K562 (cell line): ENCODE results near the gene AHCYL2. TPM values are rescaled to one million over a fixed set of nuclear protein-coding genes. Genes with fewer than 3 reads are reported as not detected.

Experiments used
- ARID4B ChIP-seq: sonication (generic); formaldehyde crosslinking; IDR thresholded peaks from 2 replicates; pipeline ENCODE4 v1.8.0; 2022; ENCODE audit warnings: mild to moderate bottlenecking, missing genetic modification reagents
- BACH1 ChIP-seq: fragments of 200-800 bp; sonication (Bioruptor generic); IDR thresholded peaks from 2 replicates; pipeline ENCODE4 v1.6.1; 2016; ENCODE audit warnings: missing genetic modification characterization, missing compliant biosample characterization
- BRD4 ChIP-seq: fragments of 200-600 bp; sonication (generic); IDR thresholded peaks from 2 replicates; pipeline ENCODE4 v1.6.1; 2017; ENCODE audit warnings: inconsistent platforms
- FOXK2 ChIP-seq, 2 experiments: fragments of 450-650 bp; IDR thresholded peaks in 1 of 2; conservative IDR thresholded peaks in 1 of 2; 2 replicates each; pipeline ENCODE4 v1.6.1; 2016; ENCODE audit warnings: low read depth in 2 of 2, mild to moderate bottlenecking in 1 of 2
- RBM34 ChIP-seq: fragments of 200-400 bp; formaldehyde crosslinking; IDR thresholded peaks from 2 replicates; pipeline ENCODE4 v1.6.1; 2018; ENCODE audit warnings: low read length, borderline replicate concordance; ENCODE audit not compliant: insufficient read depth
- TCF7 ChIP-seq: sonication (generic); IDR thresholded peaks from 2 replicates; pipeline ENCODE4 v1.6.1; 2016; ENCODE audit warnings: antibody characterized with exemption, borderline replicate concordance
- ZBTB40 ChIP-seq, 2 experiments: fragments of 450-650 bp in 1 of 2; sonication (generic) in 1 of 2; formaldehyde crosslinking in 1 of 2; IDR thresholded peaks; 2 replicates each; pipeline versions ENCODE4 v1.7.1 to v1.9.0; 2016 to 2022; ENCODE audit warnings: inconsistent platforms in 1 of 2, mild to moderate bottlenecking in 1 of 2, missing genetic modification reagents in 1 of 2
- ZHX1 ChIP-seq: fragments of 150-350 bp; conservative IDR thresholded peaks from 2 replicates; pipeline ENCODE4 v1.6.1; 2014; ENCODE audit warnings: low read length
- polyA plus RNA-seq, 8 experiments: library from polyadenylated mRNA; depleted of rRNA in 4 of 8; stranded (reverse) in 5 of 8; unstranded in 3 of 8; fragments of >200 nt; fragmentation: Nextera tagmentation in 2 of 8; fragmentation: Illumina TruSeq in 1 of 8; extraction: Ambion mirVana in 2 of 8; extraction: Trizol in 1 of 8; gene quantifications; 2 replicates each; pipeline versions ENCODE4 v1.2.1 to v1.2.3, GENCODE V29; 2011 to 2014; ENCODE audit warnings: inconsistent platforms in 1 of 8, missing spikeins in 1 of 8
- total RNA-seq, 7 experiments: library from RNA; depleted of rRNA in 6 of 7; stranded (reverse); fragments of >200 nt in 6 of 7; fragmentation: Illumina TruSeq in 2 of 7; extraction: Trizol in 2 of 7; gene quantifications; 2 replicates each; pipeline versions ENCODE4 v1.2.1 to v1.2.3, GENCODE V29; 2011 to 2021; ENCODE audit warnings: low replicate concordance in 1 of 7
- TF ChIP-seq, protein P1 (sequence below): sonication (generic); formaldehyde crosslinking; IDR thresholded peaks from 2 replicates; pipeline ENCODE4 v1.9.0; 2022; ENCODE audit warnings: mild to moderate bottlenecking, missing genetic modification reagents

Gene AHCYL2
- total and polyA plus RNA-seq, 9 of the 15 experiments (the other 6 are each of a cell fraction or from before 2014, with no cell fraction given) = 0.93 to 10.5 (median 5.2) TPM

GRCh38 chr7:129367700-129368388 lies 143.0 kb downstream of the AHCYL2 start (continued):
- no peak for TF ChIP-seq ARID4B (CRISPR knock-in tag)
- 0 out of 2 replicates have a peak, but pooled peaks have one; percentile 49 for TF ChIP-seq BRD4
- TF ChIP-seq FOXK2 (conservative IDR thresholded peaks at IDR 0.05 in 1 of 2, IDR thresholded peaks at IDR 0.05 in 1 of 2; ENCODE audit: low read depth in 2 of 2) = peak in 1 of 2 experiments; percentile 37; a peak in 1 of 4 replicates
- peak; percentile 31; the same call in 1 of the 2 replicates for TF ChIP-seq TCF7
- TF ChIP-seq ZHX1 = 0 out of 2 replicates have a peak, but pooled peaks have one; percentile 65
- TF ChIP-seq, protein P1, sequence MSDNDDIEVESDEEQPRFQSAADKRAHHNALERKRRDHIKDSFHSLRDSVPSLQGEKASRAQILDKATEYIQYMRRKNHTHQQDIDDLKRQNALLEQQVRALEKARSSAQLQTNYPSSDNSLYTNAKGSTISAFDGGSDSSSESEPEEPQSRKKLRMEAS (CRISPR knock-in tag) = no peak
- TF ChIP-seq BACH1 (tag) = no peak
- TF ChIP-seq RBM34 = no peak
- TF ChIP-seq ZBTB40 (IDR thresholded peaks at IDR 0.05) = 0 out of 2 replicates have a peak, but pooled peaks have one; percentile 21
- TF ChIP-seq ZBTB40 (CRISPR knock-in tag; IDR thresholded peaks at IDR 0.05) = no peak
